Jurkat, Clone E6-1 (cell line): ENCODE data around the gene LRRC37A3. TPM values are rescaled to one million over a fixed set of nuclear protein-coding genes. Genes with fewer than 3 reads are reported as not detected.
"Not testable (repeated sequence)": the region's sequence is repeated elsewhere in the genome, so short reads cannot be mapped to it uniquely, and the experiment has no call there.

Experiments
- DNase-seq: peaks from one replicate; pipeline ENCODE4 v3.0.0-alpha.2; 2011; ENCODE audit warnings: low read depth, low spot score
- H3K4me3 ChIP-seq: 2 replicates; pipeline ENCODE4 v1.5.1; 2011; ENCODE audit warnings: mild to moderate bottlenecking, low read length, control low read depth, moderate library complexity
- polyA plus RNA-seq: library from polyadenylated mRNA; unstranded; fragments of >200 nt; gene quantifications from one replicate; pipeline ENCODE4 v1.2.1, GENCODE V29; 2012; ENCODE audit warnings: missing spikeins; ENCODE audit not compliant: insufficient read length, insufficient read depth

LRRC37A3 gene
- 9.0 TPM for polyA plus RNA-seq

DNA sequence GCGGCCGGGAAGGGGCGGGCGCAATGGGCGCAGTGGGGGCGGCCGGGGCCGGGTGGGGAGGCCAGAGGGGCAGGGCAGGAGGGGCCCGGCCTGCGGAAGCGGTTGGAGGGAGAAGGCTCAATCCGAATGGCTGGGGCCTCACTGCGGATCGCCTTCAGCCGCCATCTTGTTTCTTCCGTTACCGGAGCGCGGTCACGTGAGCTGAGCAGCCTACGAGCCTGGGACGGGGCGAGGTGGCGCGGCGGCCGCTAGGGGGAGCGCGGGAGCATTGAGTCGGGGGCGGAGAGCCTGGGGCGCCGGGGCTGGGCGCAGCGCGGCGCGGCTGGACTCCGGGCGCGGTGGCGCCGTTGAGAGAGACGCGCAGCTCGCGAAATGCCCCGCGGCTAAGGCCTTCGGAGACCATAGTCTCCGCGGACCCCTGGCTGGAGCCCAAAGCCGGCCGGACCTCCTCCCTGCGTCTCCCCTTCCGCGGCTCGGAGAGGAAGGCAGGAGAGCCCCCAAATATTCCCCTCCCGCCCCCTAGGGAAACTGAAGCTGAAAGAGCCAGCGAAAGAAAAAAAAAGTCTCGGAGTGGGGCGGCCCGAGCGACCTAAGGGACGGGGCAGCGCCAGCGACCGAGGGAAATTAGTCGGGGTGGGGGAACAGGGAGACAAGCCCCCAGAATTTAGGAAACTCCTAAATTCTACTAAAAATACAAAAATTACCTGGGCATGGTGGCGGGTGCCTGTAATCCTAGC, at the start of gene LRRC37A3:
Gene LRRC37A3 (minus strand): TSS at position 190 of the 737 bp plus-strand sequence. CDS start 22,221 bp downstream, outside the sequence.
- H3K4me3 ChIP-seq, result peak within 1 kb of the TSS; percentile 61
- peak; percentile 90 for DNase-seq

DNA sequence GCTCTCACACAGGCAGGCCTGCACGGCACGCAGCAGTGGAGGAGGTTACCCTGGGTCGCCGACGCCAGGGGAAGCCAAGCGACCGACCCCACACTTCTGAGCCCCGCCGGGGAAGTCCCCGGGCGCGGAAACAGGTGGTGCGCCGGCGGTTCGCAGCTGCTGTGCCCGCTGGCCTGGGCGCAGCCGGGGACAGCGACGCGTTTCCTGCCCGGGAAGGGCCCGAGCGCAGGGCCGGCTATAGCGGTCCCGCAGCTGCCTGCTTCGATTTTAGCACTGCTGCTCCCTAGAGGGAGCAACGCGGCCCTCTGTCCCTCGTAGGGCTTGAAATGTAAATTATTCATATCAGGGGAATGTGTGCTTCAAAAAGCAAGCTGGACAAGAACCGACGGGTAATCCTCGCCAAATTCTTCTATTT, 46.6 kb upstream of the LRRC37A3 start:
- H3K4me3 ChIP-seq, result peak overlapping the region; percentile 34
- DNase-seq, result peak; percentile 70

DNA sequence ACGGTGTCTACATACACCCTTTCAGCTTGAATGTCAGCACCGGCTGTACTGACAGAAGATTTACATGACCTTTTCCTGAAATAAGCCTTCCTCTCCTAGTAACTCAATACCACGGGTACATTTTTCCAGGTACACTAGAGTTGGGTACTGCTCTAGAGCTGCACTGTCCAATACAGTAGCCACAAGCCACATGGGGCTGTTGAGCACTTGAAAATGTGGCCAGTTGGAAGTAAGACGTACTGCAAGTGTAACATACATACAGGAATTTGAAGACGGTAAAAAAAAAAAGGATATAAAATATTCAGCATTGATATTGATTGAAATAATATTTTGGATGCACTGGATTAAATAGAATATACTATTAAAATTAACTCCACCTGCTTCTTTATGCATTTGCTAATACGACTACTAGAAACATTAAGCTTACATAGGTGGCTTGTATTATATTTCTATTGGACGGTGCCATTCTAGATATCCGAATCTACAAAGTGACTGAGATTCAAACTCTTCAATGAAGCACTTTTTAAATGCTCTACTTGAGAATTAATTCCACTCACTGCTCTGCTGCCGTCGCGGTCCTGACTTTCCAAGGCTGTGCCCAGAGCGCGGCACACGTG, 46.1 kb upstream of the LRRC37A3 start:
- not testable (repeated sequence) for DNase-seq
- peak overlapping the region; percentile 34 for H3K4me3 ChIP-seq

DNA sequence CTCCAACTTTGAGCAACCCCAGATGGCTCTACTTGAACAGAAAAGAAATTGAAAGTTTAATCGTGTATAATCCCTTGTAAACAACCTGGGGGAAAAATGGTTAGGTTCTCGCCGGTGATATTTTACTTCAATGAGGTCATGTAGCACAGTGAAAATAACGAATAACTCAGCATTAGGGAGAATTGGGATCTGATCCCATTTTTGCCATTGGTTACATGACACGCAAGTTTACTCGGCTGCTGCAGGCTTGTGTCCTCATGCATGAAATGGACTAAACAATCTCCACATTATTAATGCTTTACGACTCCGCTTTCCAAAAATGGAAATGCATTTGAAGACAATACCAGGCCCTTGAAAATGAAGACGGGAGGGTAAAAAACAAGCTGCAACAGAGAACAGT, 45.5 kb upstream of the LRRC37A3 start:
- no peak for DNase-seq
- H3K4me3 ChIP-seq, result no peak overlapping the region

DNA sequence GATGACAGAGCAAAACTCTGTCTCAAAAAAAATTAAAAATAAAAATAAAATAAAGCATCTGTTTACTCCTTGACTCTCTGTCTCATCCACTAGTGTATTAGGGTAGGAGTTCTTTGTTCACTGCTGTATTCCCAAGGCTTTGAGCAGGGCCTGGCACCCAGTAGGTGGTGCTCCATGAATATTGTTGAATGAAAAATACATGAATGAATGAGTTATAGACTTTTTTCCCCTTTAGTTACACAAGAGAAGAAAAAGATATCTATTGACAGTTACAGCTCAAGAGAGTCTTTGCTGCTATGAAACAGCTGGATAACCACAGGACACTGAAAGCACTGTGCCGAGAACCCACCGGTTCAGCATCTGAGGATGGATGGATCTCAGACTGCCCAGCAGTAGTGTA, 44.5 kb upstream of the LRRC37A3 start:
- H3K4me3 ChIP-seq, DNase-seq: not testable (repeated sequence)

DNA sequence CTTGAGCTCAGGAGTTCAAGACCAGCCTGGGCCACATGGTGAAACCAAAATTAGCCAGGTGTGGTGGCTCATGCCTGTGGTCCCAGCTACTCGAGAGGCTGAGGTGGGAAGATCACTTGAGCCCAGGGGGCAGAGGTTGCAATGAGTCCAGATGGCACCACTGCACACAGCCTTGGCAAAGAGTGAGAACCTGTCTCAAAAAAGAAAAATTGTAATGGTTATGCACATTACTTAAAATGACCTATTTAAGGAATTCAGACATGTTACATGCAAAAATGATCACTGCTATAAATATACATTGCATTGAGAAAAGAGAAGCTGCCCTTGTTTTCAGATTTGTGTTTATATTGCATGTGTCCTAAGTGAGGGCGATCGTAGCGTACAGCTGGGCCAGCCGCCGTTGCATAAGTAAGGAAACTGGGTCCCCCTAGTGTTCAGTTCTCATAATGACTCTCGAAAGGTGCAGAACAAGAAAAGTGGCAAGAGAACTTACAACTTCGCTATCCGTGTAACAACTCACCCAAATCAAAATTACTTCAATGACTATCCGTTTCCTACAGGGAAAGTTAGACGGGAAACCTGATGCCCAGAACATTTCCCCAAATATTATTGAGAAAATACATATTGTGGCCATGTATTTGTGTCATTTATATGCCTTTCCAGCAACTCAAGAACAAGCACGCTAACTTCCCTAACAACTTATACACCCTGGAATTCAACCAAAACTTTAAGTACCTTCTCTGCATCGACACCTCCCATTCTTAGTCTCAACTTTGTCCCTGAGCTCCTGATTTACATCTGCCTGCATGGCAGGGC, 42.5 kb upstream of the LRRC37A3 start:
- DNase-seq, H3K4me3 ChIP-seq: not testable (repeated sequence)

DNA sequence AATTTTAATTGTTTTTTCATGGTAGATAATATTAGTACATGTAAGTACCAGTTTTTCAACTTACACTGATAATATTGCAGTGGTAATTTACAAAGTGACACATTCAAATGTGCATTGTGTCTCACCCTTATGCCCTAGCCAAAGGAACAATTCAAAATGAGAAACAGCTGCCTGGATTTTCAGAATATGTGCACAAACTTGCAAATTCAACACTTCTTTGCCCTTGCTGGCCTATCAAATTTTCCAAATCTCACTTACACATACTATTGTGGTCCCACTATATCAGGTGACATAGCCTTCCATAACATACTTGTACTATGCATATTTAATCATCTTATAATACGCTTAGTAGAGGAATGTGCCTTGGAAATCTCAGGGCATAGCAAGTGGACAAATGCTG, 32.6 kb upstream of the LRRC37A3 start:
- no peak for DNase-seq
- no peak overlapping the region for H3K4me3 ChIP-seq

DNA sequence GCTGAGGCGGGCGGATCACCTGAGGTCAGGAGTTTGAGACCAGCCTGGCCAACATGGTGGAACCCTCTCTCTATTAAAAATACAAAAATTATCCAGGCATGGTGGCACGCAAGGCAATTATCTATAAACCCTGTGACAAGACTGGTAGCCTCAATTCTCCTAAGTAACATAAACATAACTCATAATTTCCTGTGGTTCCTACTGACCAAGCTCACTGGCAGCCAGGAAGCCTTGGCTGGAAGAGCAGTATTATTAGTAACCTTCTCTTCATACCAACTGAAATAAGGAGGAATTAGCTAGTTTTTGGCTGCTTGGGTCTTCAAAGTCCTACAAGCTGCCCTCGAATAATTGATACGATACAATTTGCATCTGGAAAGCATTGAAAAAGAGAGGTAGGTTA, 31.6 kb upstream of the LRRC37A3 start:
- DNase-seq, result no peak
- H3K4me3 ChIP-seq, result no peak overlapping the region

DNA sequence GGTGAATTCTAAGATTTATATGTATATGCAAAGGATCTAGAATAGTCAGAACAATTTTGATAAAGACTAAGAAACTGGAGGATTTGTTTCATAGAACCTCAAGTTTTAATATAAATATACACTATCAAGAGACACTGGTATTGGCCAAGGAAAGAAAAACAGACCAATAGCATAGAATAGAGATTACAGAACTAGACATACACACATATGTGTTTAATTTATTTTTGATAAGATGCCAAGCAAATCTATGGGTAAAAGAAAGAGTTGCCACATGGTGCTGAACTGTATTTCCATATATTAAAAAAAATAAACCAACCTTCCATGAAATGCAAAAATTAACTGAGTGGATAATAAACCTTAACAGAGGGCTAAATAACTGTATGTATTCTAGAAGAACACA, 27.9 kb upstream of the LRRC37A3 start:
- no peak for DNase-seq
- no peak overlapping the region for H3K4me3 ChIP-seq

DNA sequence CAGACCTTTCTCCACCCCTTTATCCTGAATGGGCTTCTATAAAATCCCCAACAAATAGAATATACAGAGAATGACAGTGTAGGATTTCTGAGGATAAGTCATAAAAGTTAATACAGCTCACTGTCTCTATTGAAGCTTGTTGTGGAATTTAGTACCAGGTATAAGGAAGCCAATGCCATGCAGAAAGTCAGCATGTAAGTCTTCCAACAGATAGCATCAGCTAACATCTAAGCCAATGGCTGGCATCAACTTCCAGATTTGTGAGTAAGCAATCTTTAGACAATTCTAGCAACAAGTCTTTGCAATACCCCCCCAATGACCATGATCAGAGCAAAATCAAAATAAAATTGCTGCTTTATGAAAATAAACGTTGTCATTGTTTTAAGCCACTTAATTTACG, 22.5 kb upstream of the LRRC37A3 start:
- DNase-seq, result no peak
- no peak overlapping the region for H3K4me3 ChIP-seq

DNA sequence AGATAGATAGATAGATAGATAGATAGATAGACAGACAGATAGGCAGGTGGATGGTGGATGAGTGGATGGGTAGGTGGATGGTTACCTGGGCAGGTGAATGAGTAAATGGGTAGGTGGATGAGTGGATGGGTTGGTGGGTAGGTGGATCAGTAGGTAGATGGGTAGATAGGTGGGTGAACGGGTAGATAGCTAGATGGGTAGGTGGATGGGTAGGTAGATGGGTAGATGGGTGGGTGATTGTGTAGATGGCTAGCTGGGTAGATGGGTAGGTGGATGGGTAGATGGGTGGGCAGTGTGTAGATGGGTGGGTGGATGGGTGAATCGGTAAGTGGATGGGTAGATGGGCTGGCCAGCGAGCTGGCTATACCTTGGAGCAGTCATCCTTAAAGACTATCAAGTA, 21.8 kb upstream of the LRRC37A3 start:
- no peak overlapping the region for H3K4me3 ChIP-seq
- DNase-seq, result no peak

DNA sequence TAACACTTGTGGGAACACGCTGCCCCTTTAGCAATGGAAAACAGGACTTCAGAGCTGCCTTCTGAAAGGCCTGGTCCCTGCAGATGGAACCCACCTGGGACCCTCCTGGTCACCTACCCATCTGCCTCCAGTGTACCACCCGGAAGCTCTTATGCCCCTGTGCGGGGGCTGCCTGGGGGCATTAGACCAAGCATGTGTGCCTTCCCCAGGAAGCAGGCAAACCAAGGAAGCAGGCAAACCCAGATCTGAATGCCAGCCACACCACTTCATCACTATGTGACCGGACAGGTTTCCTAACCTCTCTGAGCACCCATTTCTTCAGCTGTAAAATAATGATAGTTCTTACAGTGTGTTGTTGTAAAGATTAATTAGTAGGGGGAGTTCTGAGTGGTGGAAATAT, 20.8 kb upstream of the LRRC37A3 start:
- DNase-seq, result no peak
- no peak overlapping the region for H3K4me3 ChIP-seq

DNA sequence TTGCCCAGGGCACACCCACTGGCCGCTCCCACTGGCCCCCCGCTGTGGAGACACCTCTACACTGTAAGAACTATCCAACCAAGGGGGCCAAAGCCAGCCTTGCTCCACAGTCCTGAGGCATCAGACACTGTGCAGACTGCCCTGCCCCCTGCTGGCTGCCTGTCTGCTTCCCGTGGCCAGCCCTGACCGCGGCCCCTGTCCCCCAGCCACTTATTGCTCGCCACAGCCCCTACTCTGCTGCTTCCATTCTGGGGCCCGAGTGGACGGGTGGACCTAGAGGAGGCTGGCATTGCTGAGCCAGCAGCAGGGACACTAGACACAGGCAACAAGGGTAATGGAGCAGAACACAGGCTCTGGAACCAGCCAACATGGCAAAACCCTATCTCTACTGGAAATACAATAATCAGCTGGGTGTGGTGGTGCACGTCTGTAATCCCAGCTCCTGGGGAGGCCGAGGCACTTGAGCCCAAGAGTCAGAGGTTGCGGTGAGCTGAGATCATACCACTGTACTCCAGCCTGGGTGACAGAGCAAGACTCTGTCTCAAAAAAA, 19.7 kb upstream of the LRRC37A3 start:
- DNase-seq, result no peak

DNA sequence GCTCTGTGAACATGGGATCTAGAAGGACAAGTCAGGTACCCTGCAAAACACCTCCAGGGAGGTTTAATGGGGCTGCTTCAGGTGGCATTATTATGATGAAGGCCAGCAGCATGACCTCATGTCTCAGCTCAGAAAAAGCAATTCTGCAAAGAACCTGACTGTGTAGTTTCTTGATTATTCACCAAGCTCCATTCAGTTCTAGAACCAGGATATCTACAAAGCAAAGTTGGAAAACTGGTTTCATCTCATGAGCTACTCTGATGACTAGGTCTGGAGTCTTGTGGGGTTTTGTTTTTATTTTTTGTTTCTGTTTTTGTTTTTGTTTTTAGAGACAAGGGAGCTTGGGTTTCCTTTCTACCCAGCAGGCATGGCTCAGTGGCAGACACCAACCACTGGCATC, 19.0 kb upstream of the LRRC37A3 start:
- no peak overlapping the region for H3K4me3 ChIP-seq
- no peak for DNase-seq

More for the DNA sequence above, 19.7 kb upstream of the LRRC37A3 start:
- H3K4me3 ChIP-seq, result no peak overlapping the region

DNA sequence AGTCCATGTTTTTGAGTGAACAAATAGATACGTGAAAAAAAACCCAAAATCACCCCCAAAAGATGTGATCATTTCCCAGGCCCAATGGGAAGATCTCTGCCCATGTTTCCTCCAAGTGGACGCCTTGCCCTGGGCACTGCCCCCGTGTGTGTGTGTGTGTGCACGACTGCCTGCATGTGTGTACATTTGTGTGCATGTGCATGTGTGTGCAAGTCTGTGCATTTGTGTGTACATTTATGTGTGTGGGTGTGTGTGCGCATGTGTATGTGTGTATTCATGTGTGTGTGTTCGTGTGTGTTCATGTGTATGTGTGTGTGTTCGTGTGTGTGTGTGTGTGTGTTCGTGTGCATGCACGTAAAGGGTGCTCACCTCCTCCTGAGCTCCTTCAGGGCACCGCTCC, 16.8 kb upstream of the LRRC37A3 start:
- no peak for DNase-seq
- H3K4me3 ChIP-seq, result no peak overlapping the region

DNA sequence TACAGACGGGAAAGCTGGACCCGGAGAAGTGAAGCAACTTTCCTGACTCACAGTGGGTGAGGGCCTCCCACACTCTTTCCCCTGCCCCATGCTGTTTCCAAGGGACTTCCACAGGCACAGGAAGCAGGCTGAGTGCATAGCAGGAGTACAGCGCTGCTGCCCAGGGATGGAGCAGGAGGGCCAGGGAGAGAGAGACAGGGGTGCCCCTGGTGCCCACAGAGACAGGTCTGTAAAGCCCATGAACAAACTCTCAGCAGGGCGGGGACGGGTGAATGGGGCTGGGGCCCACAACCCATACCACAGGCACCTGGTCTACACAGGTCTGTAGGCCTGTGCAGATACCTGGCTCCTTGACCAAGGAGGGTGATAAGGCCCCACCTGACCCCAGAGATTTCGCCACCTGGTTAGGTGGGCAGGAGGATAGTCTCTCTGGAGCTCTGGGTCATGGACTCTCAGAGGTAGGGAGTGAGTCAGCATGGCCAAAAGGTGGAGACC, 15.1 kb upstream of the LRRC37A3 start:
- H3K4me3 ChIP-seq, DNase-seq: not testable (repeated sequence)

DNA sequence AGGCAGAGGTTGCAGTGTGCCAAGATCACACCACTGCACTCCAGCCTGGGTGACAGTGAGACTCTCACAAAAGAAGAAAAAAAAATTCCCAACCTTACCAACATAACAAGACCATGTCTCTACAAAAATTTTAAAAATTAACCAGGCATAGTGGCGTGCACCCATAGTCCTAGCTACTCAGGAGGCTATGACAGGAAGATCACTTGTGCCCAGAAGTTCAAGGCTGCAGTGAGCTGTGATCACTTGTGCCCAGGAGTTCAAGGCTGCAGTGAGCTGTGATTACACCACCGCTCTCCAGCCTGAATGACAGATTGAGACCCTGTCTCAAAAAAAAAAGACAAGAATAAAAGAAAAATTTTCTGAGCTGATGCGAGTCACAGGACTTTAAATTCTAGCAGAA, 13.6 kb upstream of the LRRC37A3 start:
- DNase-seq, H3K4me3 ChIP-seq: not testable (repeated sequence)

DNA sequence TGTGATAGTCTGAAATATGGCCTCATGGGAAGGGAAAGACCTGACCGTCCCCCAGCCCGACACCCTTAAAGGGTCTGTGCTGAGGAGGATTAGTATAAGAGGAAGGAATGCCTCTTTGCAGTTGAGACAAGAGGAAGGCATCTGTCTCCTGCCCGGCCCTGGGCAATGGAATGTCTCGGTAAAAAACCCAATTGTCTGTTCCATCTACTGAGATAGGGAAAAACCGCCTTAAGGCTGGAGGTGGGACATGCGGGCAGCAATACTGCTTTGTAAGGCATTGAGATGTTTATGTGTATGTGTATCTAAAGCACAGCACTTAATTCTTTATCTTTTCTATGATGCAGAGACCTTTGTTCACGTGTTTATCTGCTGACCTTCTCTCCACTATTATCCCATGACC, 11.1 kb upstream of the LRRC37A3 start:
- DNase-seq, H3K4me3 ChIP-seq: not testable (repeated sequence)

DNA sequence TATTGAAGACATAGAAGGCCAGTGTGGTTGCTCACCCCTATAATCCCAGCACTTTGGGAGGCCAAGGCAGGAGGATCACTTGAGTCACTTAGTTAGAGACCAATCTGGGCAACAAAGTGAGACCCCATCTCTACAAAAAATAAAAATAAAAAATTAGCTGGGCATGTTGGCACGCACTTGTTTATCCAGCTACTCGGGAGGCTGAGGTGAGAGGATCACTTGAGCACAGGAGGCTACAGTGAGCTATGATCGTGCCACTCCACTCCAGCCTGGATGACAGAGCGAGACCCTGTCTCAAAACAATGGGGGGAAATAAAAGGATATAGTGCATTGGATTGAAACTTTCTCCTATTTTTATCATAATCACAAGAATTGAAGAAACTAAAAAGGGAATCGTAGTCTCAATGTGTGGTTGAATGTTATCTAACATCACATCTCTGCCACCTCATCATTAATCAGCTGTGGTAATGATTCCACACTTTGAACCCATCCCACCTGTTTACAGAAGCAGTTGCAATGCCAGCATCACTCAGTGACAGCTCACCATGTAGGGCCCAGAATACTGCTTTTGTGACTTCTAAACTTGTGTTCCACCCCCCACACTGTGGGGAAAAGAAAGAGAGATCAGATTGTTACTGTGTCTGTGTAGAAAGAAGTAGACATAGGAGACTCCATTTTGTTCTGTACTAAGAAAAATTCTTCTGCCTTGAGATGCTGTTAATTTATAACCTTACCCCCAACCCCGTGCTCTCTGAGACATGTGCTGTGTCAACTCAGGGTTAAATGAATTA, 10.3 kb upstream of the LRRC37A3 start:
- DNase-seq, result peak; percentile 83
- H3K4me3 ChIP-seq, result not testable (repeated sequence)
